Measurements from ENCODE around the gene WASL.
"Not testable (repeated sequence)": the region's sequence is repeated elsewhere in the genome, so short reads cannot be mapped to it uniquely, and the experiment has no call there.

The WASL gene

GRCh38 chr7:123732413-123733091 is 16.3 kb downstream of the WASL start:
- DNase-seq (ENCODE audit: low read depth): no peak

GRCh38 chr7:123729218-123729578 is 19.6 kb downstream of the WASL start:
- no peak for DNase-seq (ENCODE audit: low read depth)

- peak; percentile 86 for DNase-seq (ENCODE audit: low read depth)
Measured at GRCh38 chr7:123727071-123727837, 21.5 kb downstream of the WASL start.

- no peak for DNase-seq (ENCODE audit: low read depth)
Measured at GRCh38 chr7:123725586-123726171, 23.1 kb downstream of the WASL start.

GRCh38 chr7:123724817-123725253 is 24.0 kb downstream of the WASL start:
- DNase-seq (ENCODE audit: low read depth): no peak

- no peak for DNase-seq (ENCODE audit: low read depth)
Measured at GRCh38 chr7:123723913-123724312, 24.9 kb downstream of the WASL start.

- DNase-seq (ENCODE audit: low read depth): not testable (repeated sequence)
Measured at GRCh38 chr7:123720527-123720926, 28.3 kb downstream of the WASL start.

- no peak for DNase-seq (ENCODE audit: low read depth)
Measured at GRCh38 chr7:123719197-123719721, 29.5 kb downstream of the WASL start.

GRCh38 chr7:123718773-123719172 is 30.0 kb downstream of the WASL start:
- DNase-seq (ENCODE audit: low read depth): no peak

GRCh38 chr7:123717689-123718088 is 31.1 kb downstream of the WASL start:
- no peak for DNase-seq (ENCODE audit: low read depth)

- no peak for DNase-seq (ENCODE audit: low read depth)
Measured at GRCh38 chr7:123716877-123717276, 31.9 kb downstream of the WASL start.

GRCh38 chr7:123715799-123716198 is 33.0 kb downstream of the WASL start:
- DNase-seq (ENCODE audit: low read depth): no peak

GRCh38 chr7:123715198-123715597 is 33.6 kb downstream of the WASL start:
- no peak for DNase-seq (ENCODE audit: low read depth)

- no peak for DNase-seq (ENCODE audit: low read depth)
Measured at GRCh38 chr7:123714296-123715080, 34.3 kb downstream of the WASL start.

- DNase-seq (ENCODE audit: low read depth): no peak
Measured at GRCh38 chr7:123712619-123713018, 36.2 kb downstream of the WASL start.

- no peak for DNase-seq (ENCODE audit: low read depth)
Measured at GRCh38 chr7:123711832-123712293, 36.9 kb downstream of the WASL start.

- no peak for DNase-seq (ENCODE audit: low read depth)
Measured at GRCh38 chr7:123710683-123711082, 38.1 kb downstream of the WASL start.

GRCh38 chr7:123709525-123709924 is 39.3 kb downstream of the WASL start:
- no peak for DNase-seq (ENCODE audit: low read depth)

GRCh38 chr7:123705211-123705901 is 43.4 kb downstream of the WASL start:
- DNase-seq (ENCODE audit: low read depth): no peak

- DNase-seq (ENCODE audit: low read depth): no peak
Measured at GRCh38 chr7:123695944-123696677, 52.7 kb downstream of the WASL start.

- no peak for DNase-seq (ENCODE audit: low read depth)
Measured at GRCh38 chr7:123692471-123692877, 56.3 kb downstream of the WASL start.

Data from non-pigmented ciliary epithelial cell (primary cell).